Measurements from ENCODE around the gene IKBKG.

Gene IKBKG

DNA sequence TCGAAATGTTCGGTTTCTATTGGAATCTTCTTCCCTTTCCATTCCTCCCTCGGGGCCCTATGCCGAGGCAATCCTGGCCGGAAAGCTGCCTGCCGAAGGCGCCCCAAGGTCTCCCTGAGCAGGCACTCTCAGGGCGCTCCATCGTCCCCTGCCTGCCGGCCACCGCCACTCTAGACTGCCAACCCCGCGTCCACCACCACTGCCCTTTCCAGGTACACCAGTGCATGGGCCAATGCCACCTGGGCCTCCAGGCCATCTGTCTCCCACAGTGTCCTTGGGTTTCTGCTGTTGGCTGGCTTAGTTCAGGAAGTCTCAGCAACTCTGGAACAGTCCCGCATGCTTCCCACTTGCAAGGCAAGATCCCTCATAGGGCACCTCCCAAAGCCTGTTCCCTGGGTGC is 52.1 kb downstream of the IKBKG start:
- TF ChIP-seq, protein P1, sequence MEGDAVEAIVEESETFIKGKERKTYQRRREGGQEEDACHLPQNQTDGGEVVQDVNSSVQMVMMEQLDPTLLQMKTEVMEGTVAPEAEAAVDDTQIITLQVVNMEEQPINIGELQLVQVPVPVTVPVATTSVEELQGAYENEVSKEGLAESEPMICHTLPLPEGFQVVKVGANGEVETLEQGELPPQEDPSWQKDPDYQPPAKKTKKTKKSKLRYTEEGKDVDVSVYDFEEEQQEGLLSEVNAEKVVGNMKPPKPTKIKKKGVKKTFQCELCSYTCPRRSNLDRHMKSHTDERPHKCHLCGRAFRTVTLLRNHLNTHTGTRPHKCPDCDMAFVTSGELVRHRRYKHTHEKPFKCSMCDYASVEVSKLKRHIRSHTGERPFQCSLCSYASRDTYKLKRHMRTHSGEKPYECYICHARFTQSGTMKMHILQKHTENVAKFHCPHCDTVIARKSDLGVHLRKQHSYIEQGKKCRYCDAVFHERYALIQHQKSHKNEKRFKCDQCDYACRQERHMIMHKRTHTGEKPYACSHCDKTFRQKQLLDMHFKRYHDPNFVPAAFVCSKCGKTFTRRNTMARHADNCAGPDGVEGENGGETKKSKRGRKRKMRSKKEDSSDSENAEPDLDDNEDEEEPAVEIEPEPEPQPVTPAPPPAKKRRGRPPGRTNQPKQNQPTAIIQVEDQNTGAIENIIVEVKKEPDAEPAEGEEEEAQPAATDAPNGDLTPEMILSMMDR (IDR thresholded peaks at IDR 0.05; ENCODE audit: poor library complexity, severe bottlenecking) = no peak
- no peak for DNase-seq (ENCODE audit: low spot score)
- Histone ChIP-seq H3K27ac (ENCODE audit: poor library complexity, severe bottlenecking) (peak overlapping the region; percentile 88), H3K36me3 (ENCODE audit: low read depth) (no peaks in the 10 kb centered on the region), H3K4me3 (ENCODE audit: severe bottlenecking) (no peak overlapping the region), H3K27me3 (ENCODE audit: insufficient read depth, poor library complexity, severe bottlenecking) (no peaks in the 10 kb centered on the region), H3K9me3 (ENCODE audit: severe bottlenecking) (no peaks in the 10 kb centered on the region), H3K4me1 (ENCODE audit: insufficient read depth, poor library complexity, severe bottlenecking) (peaks cover 49% of the 10 kb centered on the region)
- no peak for ATAC-seq (ENCODE audit: low read depth)

DNA sequence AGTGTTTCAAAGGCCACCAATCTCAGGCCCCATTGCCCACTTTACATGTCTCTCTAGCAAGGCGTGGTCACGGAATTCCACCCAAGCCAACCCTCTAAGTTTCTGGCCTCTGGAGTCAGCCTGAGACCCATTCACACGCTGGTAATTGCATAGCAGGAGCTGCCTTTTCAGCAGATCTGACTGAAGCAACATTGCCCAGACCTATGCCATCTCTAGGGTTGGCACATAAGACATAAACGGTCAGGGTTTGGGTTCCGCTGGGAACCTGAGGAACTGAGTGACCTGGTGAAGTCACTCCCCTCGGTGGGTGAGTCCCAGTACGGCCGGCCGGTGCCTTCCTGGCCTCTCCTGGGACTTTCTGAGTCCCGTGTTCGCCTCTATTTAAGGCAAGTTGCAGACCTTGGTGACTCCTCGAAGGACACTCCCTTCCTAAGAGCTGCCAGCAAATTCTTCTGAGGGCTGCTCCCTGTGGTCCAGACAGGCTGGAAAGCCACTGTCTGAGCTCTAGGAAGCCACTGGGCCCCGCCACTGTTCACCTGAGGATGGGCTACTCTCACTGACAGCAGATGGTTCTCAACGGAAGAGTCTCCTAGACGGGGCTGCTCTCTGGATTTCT is 53.4 kb downstream of the IKBKG start:
- peak overlapping the region; percentile 88 for H3K27ac ChIP-seq (ENCODE audit: poor library complexity, severe bottlenecking)
- H3K4me1 ChIP-seq (ENCODE audit: insufficient read depth, poor library complexity, severe bottlenecking) = peaks cover 43% of the 10 kb centered on the region
- DNase-seq (ENCODE audit: low spot score) (no peak), ATAC-seq (ENCODE audit: low read depth) (peak; percentile 29; the same call in 2 of the 3 replicates)
- no peaks in the 10 kb centered on the region for H3K36me3 ChIP-seq (ENCODE audit: low read depth)
- no peak overlapping the region for H3K4me3 ChIP-seq (ENCODE audit: severe bottlenecking)
- H3K9me3 ChIP-seq (ENCODE audit: severe bottlenecking) = no peaks in the 10 kb centered on the region
- no peaks in the 10 kb centered on the region for H3K27me3 ChIP-seq (ENCODE audit: insufficient read depth, poor library complexity, severe bottlenecking)
- TF ChIP-seq, protein P1 (IDR thresholded peaks at IDR 0.05; ENCODE audit: poor library complexity, severe bottlenecking) = no peak

DNA sequence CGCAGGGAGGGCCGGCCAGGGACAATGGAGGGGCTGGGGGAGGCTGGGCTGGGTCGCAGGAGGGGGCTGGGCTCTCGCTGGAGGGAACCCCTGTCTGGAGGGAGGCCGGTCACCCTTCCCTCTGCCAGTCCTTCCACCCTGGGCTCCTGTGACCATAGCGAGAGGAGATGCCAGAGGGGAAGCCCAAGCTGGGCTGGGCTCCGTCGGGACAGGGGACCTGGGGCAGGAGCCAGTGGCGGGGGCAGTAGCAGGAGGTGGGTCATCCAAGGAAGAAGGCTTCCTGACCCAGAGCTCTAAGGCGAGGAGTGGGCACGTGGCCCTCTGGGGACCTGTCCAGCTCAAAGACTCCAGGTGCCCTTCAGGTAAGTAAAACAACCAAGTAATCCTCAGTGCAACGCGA is 54.8 kb downstream of the IKBKG start:
- H3K27ac ChIP-seq (ENCODE audit: poor library complexity, severe bottlenecking) = peak overlapping the region; percentile 88
- DNase-seq (ENCODE audit: low spot score) = no peak
- TF ChIP-seq, protein P1 (IDR thresholded peaks at IDR 0.05; ENCODE audit: poor library complexity, severe bottlenecking) = no peak
- H3K9me3 ChIP-seq (ENCODE audit: severe bottlenecking) = no peaks in the 10 kb centered on the region
- H3K4me1 ChIP-seq (ENCODE audit: insufficient read depth, poor library complexity, severe bottlenecking) = peaks cover 35% of the 10 kb centered on the region
- no peak overlapping the region for H3K4me3 ChIP-seq (ENCODE audit: severe bottlenecking)
- no peaks in the 10 kb centered on the region for H3K36me3 ChIP-seq (ENCODE audit: low read depth)
- ATAC-seq (ENCODE audit: low read depth) = no peak
- no peaks in the 10 kb centered on the region for H3K27me3 ChIP-seq (ENCODE audit: insufficient read depth, poor library complexity, severe bottlenecking)

DNA sequence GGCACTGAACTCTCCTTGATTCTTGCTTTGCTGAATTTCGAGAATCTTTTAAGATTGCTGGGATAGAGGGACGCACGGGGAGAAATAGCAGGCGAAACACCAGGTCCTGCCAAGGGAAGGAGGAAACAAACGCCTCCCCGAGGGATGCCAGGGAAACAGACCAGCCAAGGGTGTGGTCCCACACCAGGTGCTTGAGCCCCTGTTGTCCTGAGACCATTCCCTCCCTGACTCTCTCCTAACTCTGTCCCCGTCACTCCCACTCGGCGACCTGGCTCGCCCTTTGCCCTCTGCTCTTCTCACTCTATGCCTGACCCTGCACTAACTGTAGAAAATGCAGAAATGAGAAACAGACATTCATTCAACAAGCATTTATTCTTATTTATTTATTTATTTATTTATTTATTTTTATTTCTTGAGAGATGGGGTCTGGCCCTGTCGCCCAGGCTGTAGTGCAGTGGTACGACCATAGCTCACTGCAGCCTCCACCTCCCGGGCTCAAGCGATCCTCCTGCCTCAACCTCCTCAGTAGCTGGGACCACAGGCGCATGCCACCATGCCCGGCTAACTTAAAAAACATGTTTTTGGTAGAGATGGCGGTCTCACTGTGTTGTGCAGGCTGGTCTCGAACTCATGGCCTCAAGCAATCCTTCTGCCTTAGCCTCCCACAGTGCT is 55.5 kb downstream of the IKBKG start:
- Histone ChIP-seq H3K27me3 (ENCODE audit: insufficient read depth, poor library complexity, severe bottlenecking) (no peaks in the 10 kb centered on the region), H3K27ac (ENCODE audit: poor library complexity, severe bottlenecking) (peak overlapping the region; percentile 89), H3K36me3 (ENCODE audit: low read depth) (no peaks in the 10 kb centered on the region), H3K4me1 (ENCODE audit: insufficient read depth, poor library complexity, severe bottlenecking) (peaks cover 33% of the 10 kb centered on the region), H3K9me3 (ENCODE audit: severe bottlenecking) (no peaks in the 10 kb centered on the region), H3K4me3 (ENCODE audit: severe bottlenecking) (no peak overlapping the region)
- TF ChIP-seq, protein P1 (IDR thresholded peaks at IDR 0.05; ENCODE audit: poor library complexity, severe bottlenecking) = no peak
- DNase-seq (ENCODE audit: low spot score) (no peak), ATAC-seq (ENCODE audit: low read depth) (no peak)
